Mucosa of gallbladder (tissue), 1 donor: Measurements from ENCODE around the gene GRK3. TPM values are rescaled to one million over a fixed set of nuclear protein-coding genes. Genes with fewer than 3 reads are reported as not detected.
A peak's percentile ranks its signal among the peaks of the same experiment; 100 is the strongest.
"Not testable (repeated sequence)": the region's sequence is repeated elsewhere in the genome, so short reads cannot be mapped to it uniquely, and the experiment has no call there.

Experiments used
- DNase-seq: peaks from one replicate; pipeline ENCODE4 v3.0.0-alpha.2; 2020; ENCODE audit warnings: low spot score
- total RNA-seq: library from RNA; stranded (reverse); gene quantifications from one replicate; pipeline ENCODE4 v1.2.1, GENCODE V29; 2021
- donor health status: DM: no; HTN: no; CAD: no.

The GRK3 gene
- 7.3 TPM for total RNA-seq

- DNase-seq: peak; percentile 46
These were observed at the start of gene GRK3 for GRCh38 chr22:25564320-25564978. GRK3 (plus strand) TSS chr22:25564675; CDS start chr22:25565041, 366 bp downstream.

GRCh38 chr22:25518000-25518663, 46.3 kb upstream of the GRK3 start:
- no peak for DNase-seq

- no peak for DNase-seq
These were observed 39.1 kb upstream of the GRK3 start for GRCh38 chr22:25525376-25525775.

GRCh38 chr22:25525804-25526584, 38.5 kb upstream of the GRK3 start:
- peak; percentile 42 for DNase-seq

GRCh38 chr22:25527016-25527415, 37.5 kb upstream of the GRK3 start:
- not testable (repeated sequence) for DNase-seq

- DNase-seq: not testable (repeated sequence)
These were observed 36.4 kb upstream of the GRK3 start for GRCh38 chr22:25528068-25528467.

- DNase-seq: not testable (repeated sequence)
These were observed 35.4 kb upstream of the GRK3 start for GRCh38 chr22:25529059-25529458.

GRCh38 chr22:25529541-25530137, 34.8 kb upstream of the GRK3 start:
- DNase-seq: not testable (repeated sequence)

- DNase-seq: not testable (repeated sequence)
These were observed 32.8 kb upstream of the GRK3 start for GRCh38 chr22:25531677-25532076.

GRCh38 chr22:25534724-25535123, 29.8 kb upstream of the GRK3 start:
- no peak for DNase-seq

GRCh38 chr22:25536589-25536988, 27.9 kb upstream of the GRK3 start:
- no peak for DNase-seq

- DNase-seq: no peak
These were observed 24.1 kb upstream of the GRK3 start for GRCh38 chr22:25540166-25540907.

- DNase-seq: no peak
These were observed 23.4 kb upstream of the GRK3 start for GRCh38 chr22:25540908-25541660.

- DNase-seq: no peak
These were observed 22.3 kb upstream of the GRK3 start for GRCh38 chr22:25542191-25542590.

- DNase-seq: no peak
These were observed 21.6 kb upstream of the GRK3 start for GRCh38 chr22:25542720-25543402.

- DNase-seq: no peak
These were observed 19.3 kb upstream of the GRK3 start for GRCh38 chr22:25545146-25545545.

GRCh38 chr22:25545672-25546071, 18.8 kb upstream of the GRK3 start:
- DNase-seq: no peak

- no peak for DNase-seq
These were observed 18.2 kb upstream of the GRK3 start for GRCh38 chr22:25546242-25546641.

GRCh38 chr22:25546751-25547150, 17.7 kb upstream of the GRK3 start:
- no peak for DNase-seq

GRCh38 chr22:25548866-25549464, 15.5 kb upstream of the GRK3 start:
- no peak for DNase-seq
